Muscle of arm (tissue), 12 donors: ENCODE measurements around the gene MGST2. TPM values are rescaled to one million over a fixed set of nuclear protein-coding genes. Genes with fewer than 3 reads are reported as not detected.

Experiments
- DNase-seq: peaks from one replicate; pipeline ENCODE4 v3.0.0-alpha.2; 2013
- polyA plus RNA-seq, 12 donors: library from polyadenylated mRNA; unstranded; fragments of 120-200 nt; gene quantifications; one replicate each; pipeline ENCODE4 v1.2.1, GENCODE V29; 2013; ENCODE audit not compliant: insufficient read length in 12 of 12

Gene MGST2
- polyA plus RNA-seq, 12 donors = 48.0 to 73.7 (median 53.7) TPM; not detected in 1

DNA sequence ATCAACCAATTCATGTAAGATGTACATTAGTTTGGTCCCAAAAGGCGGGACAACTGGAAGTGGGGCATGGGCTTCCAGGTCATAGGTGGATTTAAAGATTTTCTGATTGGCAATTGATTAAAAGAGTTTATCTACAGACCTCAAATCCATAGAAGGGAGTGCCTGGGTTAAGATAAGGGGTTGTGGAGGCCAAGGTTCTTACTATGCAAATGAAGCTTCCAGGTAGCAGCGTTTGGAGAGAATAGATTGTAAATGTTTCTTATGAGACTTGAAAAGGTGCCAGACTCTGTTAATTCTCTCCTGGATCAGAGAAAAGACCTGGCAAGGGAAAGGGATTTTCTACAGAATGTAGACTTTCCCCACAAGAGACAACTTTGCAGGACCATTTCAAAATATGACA, 2.4 kb downstream of the MGST2 start:
- DNase-seq = no peak

- no peak for DNase-seq
Observed at GRCh38 chr4:139668658-139669201, 3.1 kb downstream of the MGST2 start.

DNA sequence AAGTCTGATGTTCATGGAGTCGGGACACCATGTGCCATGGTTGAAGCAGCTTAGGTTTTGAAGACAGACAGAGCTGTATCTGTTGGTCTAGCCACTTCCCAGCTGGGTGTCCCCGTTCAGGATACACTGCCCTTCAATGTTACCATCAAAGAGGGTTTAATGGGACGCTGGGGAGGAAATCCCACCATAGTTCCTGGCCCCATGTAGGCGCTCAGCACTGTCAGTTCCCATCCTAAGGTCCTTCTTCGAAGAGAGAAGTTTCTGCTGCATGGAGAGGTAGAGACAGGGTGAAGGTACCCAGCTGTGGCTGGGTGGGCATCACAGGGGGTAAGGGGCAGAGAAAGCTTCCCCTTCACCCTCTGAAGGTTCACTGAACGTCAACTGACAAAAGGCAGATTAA, 3.7 kb downstream of the MGST2 start:
- no peak for DNase-seq

- no peak for DNase-seq
Observed at GRCh38 chr4:139669890-139670289, 4.3 kb downstream of the MGST2 start.

DNA sequence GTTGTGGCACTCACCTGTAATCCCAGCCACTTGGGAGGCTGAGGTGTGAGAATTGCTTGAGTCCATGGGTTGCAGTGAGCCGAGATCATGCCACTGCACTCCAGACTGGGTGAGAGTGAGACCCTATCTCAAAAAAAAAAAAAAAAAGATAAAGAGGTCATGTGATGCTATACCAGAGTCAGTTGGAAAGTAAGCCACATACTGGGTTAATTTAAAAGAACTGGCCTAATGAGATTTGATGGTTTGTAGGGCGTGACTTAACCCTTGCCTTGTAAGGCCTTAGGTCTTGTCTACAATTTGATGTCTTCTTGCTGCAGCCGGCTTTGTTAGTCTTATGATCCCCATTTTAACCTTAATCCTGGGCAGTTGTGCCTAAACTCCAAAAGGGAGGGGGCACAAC, 5.2 kb downstream of the MGST2 start:
- DNase-seq = no peak

DNA sequence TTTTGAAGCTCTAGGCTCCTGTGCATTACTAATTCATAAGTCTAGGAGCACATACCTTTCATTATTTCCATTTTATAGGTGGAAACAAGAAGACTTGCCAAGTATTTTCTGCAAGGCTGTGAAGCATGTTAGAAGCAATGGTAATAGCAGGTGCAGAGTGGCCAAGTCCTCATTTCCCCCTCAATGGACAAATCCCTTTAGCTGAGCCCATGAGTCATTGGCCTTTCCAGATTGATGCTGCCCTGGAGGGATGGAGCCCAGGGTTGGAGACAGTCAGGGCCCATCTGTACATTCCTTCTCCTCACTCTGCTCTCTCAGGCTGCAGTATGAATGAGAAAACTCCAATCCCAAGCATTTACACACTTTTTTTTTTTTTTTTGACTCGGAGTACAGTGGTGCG, 6.6 kb downstream of the MGST2 start:
- DNase-seq = no peak

GRCh38 chr4:139672732-139673131, 7.1 kb downstream of the MGST2 start:
- DNase-seq = no peak

GRCh38 chr4:139674875-139675550, 9.4 kb downstream of the MGST2 start:
- no peak for DNase-seq

DNA sequence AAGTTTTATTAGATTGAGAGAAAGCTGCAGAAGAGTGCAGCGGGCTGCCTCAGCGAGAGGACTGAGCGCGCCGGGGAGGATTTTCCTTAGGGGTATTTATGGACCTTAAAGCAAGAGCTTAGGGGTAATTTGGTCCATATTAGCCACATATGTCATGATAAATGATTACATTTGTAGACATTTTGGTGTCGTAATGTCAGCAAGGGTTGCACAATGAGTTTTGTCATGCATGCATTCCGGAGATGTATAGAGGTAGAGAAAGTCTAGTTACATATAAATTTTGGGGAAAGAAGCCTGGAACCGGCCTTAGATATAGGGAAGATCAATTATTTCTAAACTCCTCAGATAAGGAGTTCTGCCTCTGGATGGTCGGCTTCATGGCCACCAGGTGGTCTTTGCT, 10.0 kb downstream of the MGST2 start:
- DNase-seq = no peak

DNA sequence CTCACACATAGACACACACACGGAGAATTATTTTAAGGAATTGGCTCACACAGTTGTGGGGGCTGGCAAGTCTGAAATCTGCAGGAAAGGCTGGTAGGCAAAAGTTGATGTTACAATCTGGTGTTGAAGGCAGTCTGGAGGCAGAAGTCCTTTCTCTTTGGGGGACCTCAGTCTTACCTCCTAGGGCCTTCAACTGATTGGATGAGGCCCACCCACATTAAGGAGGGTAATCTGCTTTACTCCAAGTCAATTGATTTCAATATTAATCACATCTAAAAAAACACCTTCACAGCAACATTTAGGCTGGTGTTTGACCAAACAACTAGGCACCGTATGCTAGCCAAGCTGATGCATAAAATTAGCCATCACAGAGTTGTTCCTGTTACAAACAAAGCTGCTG, 10.7 kb downstream of the MGST2 start:
- DNase-seq = no peak

DNA sequence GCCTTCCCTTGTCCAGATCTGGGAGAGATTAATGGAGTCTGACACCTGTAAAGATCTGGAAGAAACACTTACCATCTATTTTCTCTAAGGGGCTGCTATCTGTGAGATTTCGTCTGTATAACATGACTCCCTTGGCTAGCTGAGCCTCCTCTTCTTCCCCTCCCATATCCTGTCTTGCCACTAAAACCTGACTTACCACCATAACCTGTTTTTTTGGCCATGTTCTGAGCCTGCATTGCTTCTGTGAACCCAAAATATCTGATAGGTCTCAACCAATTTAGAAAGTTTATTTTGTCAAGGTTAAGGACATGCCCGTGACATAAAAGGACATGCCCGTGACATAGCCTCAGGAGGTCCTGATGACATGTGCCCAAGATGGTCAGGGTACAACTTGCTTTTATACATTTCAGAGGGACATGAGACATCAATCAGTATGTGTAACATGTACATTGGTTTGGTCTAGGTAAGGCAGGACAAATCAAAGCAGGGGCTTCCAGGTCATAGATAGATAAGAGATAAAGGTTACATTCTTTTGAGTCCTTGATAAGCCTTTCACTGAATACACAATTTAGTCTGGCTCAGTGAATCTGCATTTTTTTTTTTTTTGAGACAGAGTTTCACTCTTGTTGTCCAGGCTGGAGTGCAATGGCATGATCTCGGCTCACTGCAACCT, 11.4 kb downstream of the MGST2 start:
- DNase-seq = no peak

DNA sequence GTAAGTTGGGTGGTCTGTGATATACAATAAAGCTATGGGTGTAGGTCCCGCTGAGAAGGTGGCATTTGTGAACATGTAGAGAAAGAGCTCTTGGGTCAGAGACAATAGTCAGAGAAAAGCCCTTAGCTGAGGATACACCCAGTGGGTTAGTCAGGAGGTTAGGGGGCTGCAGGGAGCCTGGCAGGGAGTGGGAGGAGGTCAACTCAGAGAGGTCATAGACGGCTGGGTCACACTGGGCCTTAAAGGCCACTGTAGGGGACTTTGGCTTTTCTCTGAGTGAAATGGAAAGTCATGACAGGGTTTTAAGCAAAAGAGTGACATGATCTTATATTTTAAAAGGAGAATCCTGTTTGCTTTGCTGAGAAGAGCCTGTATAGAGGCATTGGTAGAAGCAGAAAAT, 16.7 kb downstream of the MGST2 start:
- no peak for DNase-seq

DNA sequence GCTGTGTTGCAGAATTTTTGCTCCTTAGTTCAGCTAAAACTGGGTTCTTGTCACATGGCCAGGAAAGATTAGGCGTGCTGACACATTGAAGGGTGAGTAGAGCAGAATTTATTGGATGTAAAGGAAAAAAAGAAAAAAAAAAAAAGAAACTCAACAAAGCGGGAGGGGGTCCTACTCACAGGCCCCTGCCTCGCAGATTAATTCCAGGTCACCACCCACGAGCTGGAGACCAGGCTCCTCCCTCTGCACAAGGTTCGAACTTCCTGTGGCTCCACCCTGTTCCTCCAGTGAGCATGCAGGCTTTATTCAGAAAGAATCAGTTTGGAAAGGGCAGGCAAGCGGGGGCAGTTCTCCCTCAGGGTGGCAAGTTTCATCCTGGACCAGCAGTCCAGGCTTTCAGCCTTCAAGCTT, 17.1 kb downstream of the MGST2 start:
- no peak for DNase-seq

DNA sequence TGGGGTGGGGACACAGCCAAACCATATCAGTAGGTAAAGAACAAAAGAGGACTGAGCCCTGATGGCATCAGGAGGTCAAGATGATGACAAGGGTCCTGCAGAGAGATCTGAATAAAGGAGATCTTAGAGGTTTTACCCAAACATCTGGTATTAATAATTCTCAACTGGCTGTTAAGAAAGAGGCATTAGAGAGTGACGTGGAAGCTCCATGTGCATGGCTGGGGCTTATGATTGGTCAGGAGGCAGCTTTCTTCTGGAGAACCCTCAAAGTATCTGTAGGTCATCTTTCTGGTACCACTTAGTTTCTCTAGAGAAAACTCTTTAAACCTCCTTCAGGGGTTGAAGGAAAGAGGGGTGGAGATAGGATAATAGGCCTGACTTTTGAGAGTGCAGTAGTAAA, 18.7 kb downstream of the MGST2 start:
- DNase-seq = no peak

DNA sequence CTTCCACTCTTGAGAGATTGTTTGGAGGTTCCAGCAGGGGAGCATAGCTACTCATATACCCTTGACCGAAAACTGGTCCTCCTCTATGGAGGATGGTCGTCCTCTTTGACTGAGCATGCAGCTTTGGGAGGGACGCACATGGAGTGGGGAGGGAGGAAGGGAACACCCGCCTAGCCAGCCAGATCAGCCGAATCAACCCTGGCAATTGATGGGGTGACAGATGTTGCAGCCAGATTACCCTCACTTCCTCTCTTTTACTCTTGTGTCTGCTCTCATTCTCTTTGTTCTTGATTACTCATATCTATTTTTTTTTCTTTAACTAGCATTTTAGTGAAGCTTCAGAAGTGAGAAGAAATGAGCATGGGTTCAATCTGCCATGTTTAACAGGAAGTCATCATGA, 19.6 kb downstream of the MGST2 start:
- no peak for DNase-seq

DNA sequence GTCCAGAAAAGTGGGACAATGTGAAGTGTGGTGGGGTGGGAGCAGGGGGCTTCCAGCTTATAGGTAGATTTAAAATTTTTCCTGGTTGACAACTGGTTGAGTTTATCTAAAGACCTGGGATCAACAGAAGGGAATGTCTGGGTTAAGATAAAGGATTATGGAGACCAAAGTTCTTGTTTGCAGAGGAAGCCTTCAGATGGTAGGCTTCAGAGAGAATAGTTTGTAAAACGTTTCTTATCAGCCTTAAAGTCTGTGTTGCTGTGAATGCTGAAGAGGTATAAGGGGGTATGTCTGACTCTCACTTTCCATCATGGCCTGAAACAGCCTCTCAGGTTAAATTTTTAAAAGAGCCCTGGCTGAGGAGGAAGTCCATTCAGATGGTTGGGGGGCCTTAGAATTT, 20.5 kb downstream of the MGST2 start:
- no peak for DNase-seq

DNA sequence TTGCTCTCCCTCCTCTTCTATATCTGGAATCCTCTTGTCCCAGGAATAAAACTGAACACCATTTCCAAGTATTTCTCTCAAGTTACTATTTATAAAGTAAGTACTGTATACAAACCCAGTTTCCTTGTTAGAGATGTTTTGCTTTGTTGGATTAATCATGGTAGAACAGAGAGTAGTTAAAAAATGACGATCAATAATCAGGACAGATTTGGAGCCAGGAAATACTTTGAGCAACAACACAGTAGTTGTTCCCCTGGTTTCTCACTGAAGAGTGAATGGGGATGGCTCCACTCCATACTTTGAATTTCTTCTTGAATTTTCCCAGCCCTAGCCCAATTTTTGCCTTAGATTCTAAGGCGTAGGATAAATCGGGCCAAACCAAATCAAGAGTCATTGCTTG, 21.4 kb downstream of the MGST2 start:
- DNase-seq = no peak

DNA sequence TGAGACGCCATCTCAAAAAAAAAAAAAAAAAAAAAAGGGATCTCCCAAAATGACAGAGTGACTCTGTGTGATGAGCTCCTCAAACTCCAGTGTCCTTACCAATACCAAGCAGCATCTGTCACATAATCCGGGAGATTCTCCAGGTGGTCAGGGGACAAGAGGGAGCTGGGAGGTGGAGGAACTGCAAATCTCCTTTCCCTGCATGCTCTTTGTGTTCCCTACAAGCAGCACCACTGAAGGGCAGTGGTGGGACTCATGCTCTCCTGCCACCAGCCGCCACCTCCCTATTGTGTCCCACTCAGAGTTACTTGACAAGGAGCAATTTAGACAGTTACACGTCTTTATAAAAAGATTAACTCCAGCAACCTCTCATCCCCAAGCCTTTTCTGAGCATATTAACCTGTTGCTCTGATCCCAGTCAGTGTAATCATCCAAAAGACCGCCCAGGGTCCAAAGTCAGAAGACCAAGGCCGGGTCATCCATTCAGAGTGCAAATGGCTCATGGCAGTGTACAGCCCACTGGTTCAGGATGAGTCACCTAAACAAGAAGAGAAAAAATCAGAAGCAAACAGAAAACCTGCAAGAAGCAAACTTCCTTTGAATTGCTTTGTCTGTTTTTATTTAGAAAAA, 23.6 kb downstream of the MGST2 start:
- no peak for DNase-seq

DNA sequence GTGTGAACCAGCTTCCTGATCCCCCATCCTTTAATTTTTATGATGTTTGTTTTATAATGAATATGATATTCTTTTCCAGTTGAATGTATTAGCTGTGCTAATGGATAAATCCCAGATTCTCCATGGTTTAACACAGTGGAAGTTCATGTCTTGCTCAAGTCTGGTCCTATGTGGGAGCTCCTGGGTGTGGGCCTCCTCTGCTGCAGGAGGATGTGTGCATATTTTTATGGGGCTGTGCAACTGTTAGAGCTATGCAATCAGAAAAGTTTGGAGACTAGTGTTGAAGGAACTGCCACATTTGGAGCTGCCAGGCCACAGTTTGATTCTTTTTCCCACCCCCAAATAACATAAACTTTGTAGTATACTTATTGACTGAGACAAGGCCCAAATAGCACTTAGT, 24.8 kb downstream of the MGST2 start:
- no peak for DNase-seq

DNA sequence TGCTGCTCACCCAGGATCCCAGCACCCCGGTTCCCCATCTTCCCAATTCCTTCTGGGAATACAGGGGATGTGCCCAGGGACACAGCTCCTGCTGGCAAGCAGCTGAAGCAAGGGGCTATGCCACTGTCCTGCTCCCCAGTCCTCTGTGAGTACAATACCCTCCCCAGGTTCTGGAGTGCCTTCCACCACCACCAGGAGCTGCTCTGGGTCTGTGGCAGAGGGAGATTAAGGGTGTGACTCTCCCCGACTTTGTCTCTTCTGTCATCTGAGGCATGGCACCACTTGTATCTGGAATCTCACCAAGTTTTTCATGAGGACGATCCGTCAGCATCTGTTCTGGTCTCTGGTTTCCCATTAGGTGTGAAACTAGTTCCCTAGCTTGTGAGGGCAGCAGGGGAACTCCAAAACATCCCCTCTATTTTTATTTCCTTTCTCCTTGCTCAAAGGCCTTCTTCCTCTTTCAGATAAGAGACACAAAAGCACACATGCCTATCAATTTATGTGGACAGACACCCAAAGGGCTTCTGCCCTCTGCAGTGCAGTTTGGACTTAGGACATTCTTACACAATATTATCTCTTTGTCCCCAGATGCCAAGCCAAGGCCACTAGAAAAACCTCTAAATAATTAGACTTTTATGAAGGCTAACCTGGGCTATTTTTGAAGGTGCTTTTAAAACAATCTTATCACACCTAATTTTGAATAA, 26.8 kb downstream of the MGST2 start:
- no peak for DNase-seq

- DNase-seq = no peak
Observed at GRCh38 chr4:139694522-139695107, 29.0 kb downstream of the MGST2 start.

- no peak for DNase-seq
Observed at GRCh38 chr4:139696491-139696890, 30.9 kb downstream of the MGST2 start.
